ENCODE measurements around the gene RAB33A.

DNA sequence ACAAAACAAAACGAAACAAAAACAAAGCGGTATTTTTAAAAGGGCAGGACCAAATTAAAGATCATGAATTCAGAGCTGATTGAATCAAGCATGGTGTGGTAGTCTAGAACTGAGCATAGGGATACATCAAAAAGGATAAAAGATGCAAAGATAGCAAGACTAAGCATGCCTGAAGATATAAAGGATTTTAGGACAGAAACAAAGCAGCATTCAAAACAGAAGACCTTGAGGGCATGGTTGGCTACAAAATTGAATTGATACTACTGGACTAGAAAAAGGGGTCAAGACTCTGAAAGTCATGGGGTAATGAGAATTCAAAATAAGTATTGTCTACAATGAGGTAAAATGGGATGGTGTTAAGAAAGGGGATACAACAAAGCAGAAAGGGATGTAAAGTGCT is 41.6 kb downstream of the RAB33A start:
- TF ChIP-seq YY1 (IDR thresholded peaks at IDR 0.05; ENCODE audit: insufficient read depth, insufficient read length) (no peak), ZNF274 (IDR thresholded peaks at IDR 0.05; ENCODE audit: low read depth, low read length) (no peak), SUZ12 (IDR thresholded peaks at IDR 0.05; ENCODE audit: extremely low read depth, insufficient read depth, insufficient read length) (no peak)
